Left ventricle myocardium inferior (tissue), 1 donor: Measurements from ENCODE around the gene DHX40. TPM values are rescaled to one million over a fixed set of nuclear protein-coding genes. Genes with fewer than 3 reads are reported as not detected.
A peak's percentile ranks its signal among the peaks of the same experiment; 100 is the strongest.

Source experiments
- DNase-seq: peaks from one replicate; pipeline ENCODE4 v3.0.0-alpha.2; 2020
- H3K27ac ChIP-seq: fragments of 200-600 bp; replicated peaks from 2 replicates; pipeline ENCODE4 v1.8.0; 2021
- H3K27me3 ChIP-seq: fragments of 200-600 bp; 2 replicates; pipeline ENCODE4 v1.8.0; 2021; ENCODE audit warnings: low read depth
- H3K36me3 ChIP-seq: fragments of 200-600 bp; 2 replicates; pipeline ENCODE4 v1.8.0; 2021
- H3K4me1 ChIP-seq: fragments of 200-600 bp; 2 replicates; pipeline ENCODE4 v1.8.0; 2021
- H3K4me3 ChIP-seq: fragments of 200-600 bp; 2 replicates; pipeline ENCODE4 v1.8.0; 2021; ENCODE audit warnings: mild to moderate bottlenecking, moderate library complexity
- H3K9me3 ChIP-seq: fragments of 200-600 bp; replicated peaks from 2 replicates; pipeline ENCODE4 v1.8.0; 2021
- CTCF ChIP-seq: fragments of 200-600 bp; IDR thresholded peaks from 2 replicates; pipeline ENCODE4 v1.8.0; 2021; ENCODE audit warnings: antibody characterized with exemption, mild to moderate bottlenecking, borderline replicate concordance
- intact Hi-C: fragments of 100-400 bp; cut with micrococcal nuclease; formaldehyde crosslinking; loops from one replicate; pipeline ENCODE4 v1.11.0; 2022
- total RNA-seq: library from RNA; stranded (reverse); fragmentation: NEBNext Ultra II Directional; extraction: Animal tissue kit (Norgen Biotek cat#: 25700); gene quantifications from one replicate; pipeline ENCODE4 v1.2.1, GENCODE V29; 2021
- donor health status: DM: no; HTN: yes; CAD: no; lungs with severe emphysema.

The DHX40 gene
- total RNA-seq, 1 donor from 2014 or later: 17.0 TPM

- DNase-seq: no peak
- no peak overlapping the region for H3K27ac ChIP-seq
- intact Hi-C loops: no loop called here
Measured at GRCh38 chr17:59641799-59642484, 76.5 kb downstream of the DHX40 start.

GRCh38 chr17:59642565-59642964 is 77.2 kb downstream of the DHX40 start:
- peaks cover 16% of the 10 kb centered on the region for H3K36me3 ChIP-seq
- H3K9me3 ChIP-seq: no peaks in the 10 kb centered on the region
- H3K27me3 ChIP-seq: no peaks in the 10 kb centered on the region
- no peak for TF ChIP-seq CTCF
- peaks cover 95% of the 10 kb centered on the region for H3K4me1 ChIP-seq
- no peak overlapping the region for H3K27ac ChIP-seq
- intact Hi-C loops: no loop called here
- H3K4me3 ChIP-seq: no peak overlapping the region
- DNase-seq: no peak

More at GRCh38 chr17:59641799-59642484, 76.5 kb downstream of the DHX40 start:
- H3K4me3 ChIP-seq: no peak overlapping the region
- H3K4me1 ChIP-seq: peaks cover 89% of the 10 kb centered on the region
- TF ChIP-seq CTCF: no peak
- H3K27me3 ChIP-seq: no peaks in the 10 kb centered on the region
- H3K9me3 ChIP-seq: no peaks in the 10 kb centered on the region
- H3K36me3 ChIP-seq: peaks cover 12% of the 10 kb centered on the region

- intact Hi-C loops: no loop called here
- DNase-seq: no peak
- Histone ChIP-seq H3K36me3 (peaks cover 25% of the 10 kb centered on the region), H3K27ac (peak overlapping the region; percentile 2), H3K4me1 (peaks cover 88% of the 10 kb centered on the region), H3K9me3 (no peaks in the 10 kb centered on the region), H3K4me3 (no peak overlapping the region), H3K27me3 (no peaks in the 10 kb centered on the region)
- no peak for TF ChIP-seq CTCF
Measured at GRCh38 chr17:59643159-59644140, 78.0 kb downstream of the DHX40 start.

- no peaks in the 10 kb centered on the region for H3K27me3 ChIP-seq
- no peak for DNase-seq
- intact Hi-C loops: no loop called here
- peaks cover 2% of the 10 kb centered on the region for H3K9me3 ChIP-seq
- no peak overlapping the region for H3K27ac ChIP-seq
- no peak for TF ChIP-seq CTCF
- peaks cover 62% of the 10 kb centered on the region for H3K36me3 ChIP-seq
- H3K4me3 ChIP-seq: no peak overlapping the region
- peaks cover 52% of the 10 kb centered on the region for H3K4me1 ChIP-seq
Measured at GRCh38 chr17:59647288-59647687, 81.9 kb downstream of the DHX40 start.

- peaks cover 29% of the 10 kb centered on the region for H3K4me1 ChIP-seq
- H3K27ac ChIP-seq: no peak overlapping the region
- no peaks in the 10 kb centered on the region for H3K27me3 ChIP-seq
- no peak for DNase-seq
- peaks cover 6% of the 10 kb centered on the region for H3K9me3 ChIP-seq
- intact Hi-C loops: no loop called here
- H3K36me3 ChIP-seq: peaks cover 78% of the 10 kb centered on the region
- H3K4me3 ChIP-seq: no peak overlapping the region
- no peak for TF ChIP-seq CTCF
Measured at GRCh38 chr17:59649886-59650285, 84.5 kb downstream of the DHX40 start.
